HepG2 (cell line): Measurements from ENCODE around the gene TBC1D5.

Experiments used
- FOXP1 ChIP-seq, 2 experiments: fragments of 450-650 bp in 1 of 2; IDR thresholded peaks; 2 replicates each; pipeline ENCODE4 v1.6.1; 2017 to 2018; ENCODE audit warnings: antibody characterized with exemption in 1 of 2
- HIVEP1 ChIP-seq: sonication (generic); formaldehyde crosslinking; IDR thresholded peaks from 2 replicates; pipeline ENCODE4 v1.4.0; 2020; ENCODE audit warnings: mild to moderate bottlenecking, missing genetic modification reagents
- RCOR2 ChIP-seq: IDR thresholded peaks from 2 replicates; pipeline ENCODE4 v1.6.1; 2016; ENCODE audit warnings: missing biosample characterization, missing genetic modification reagents
- SMAD3 ChIP-seq: sonication (generic); formaldehyde crosslinking; IDR thresholded peaks from 2 replicates; pipeline ENCODE4 v1.4.0; 2020; ENCODE audit warnings: missing genetic modification reagents
- TEAD2 ChIP-seq: sonication (generic); formaldehyde crosslinking; IDR thresholded peaks from 2 replicates; pipeline ENCODE4 v1.9.0; 2021; ENCODE audit warnings: missing genetic modification reagents
- WIZ ChIP-seq: sonication (generic); formaldehyde crosslinking; IDR thresholded peaks from 2 replicates; pipeline ENCODE4 v1.5.1; 2020; ENCODE audit warnings: mild to moderate bottlenecking, missing genetic modification reagents
- ZKSCAN8 ChIP-seq: IDR thresholded peaks from 2 replicates; pipeline ENCODE4 v1.6.1; 2016; ENCODE audit warnings: borderline replicate concordance, missing genetic modification reagents, missing compliant biosample characterization
- TF ChIP-seq, protein P1 (sequence below): sonication (generic); formaldehyde crosslinking; IDR thresholded peaks from 2 replicates; pipeline ENCODE4 v1.5.0; 2020; ENCODE audit warnings: mild to moderate bottlenecking, missing genetic modification reagents, moderate library complexity
- TF ChIP-seq, protein P2 (sequence below): sonication (generic); formaldehyde crosslinking; IDR thresholded peaks from 2 replicates; pipeline ENCODE4 v1.4.0; 2020; ENCODE audit warnings: missing genetic modification reagents
- TF ChIP-seq, protein P3 (sequence below): sonication (generic); formaldehyde crosslinking; IDR thresholded peaks from 2 replicates; pipeline ENCODE4 v1.4.0; 2020; ENCODE audit warnings: missing genetic modification reagents

DNA sequence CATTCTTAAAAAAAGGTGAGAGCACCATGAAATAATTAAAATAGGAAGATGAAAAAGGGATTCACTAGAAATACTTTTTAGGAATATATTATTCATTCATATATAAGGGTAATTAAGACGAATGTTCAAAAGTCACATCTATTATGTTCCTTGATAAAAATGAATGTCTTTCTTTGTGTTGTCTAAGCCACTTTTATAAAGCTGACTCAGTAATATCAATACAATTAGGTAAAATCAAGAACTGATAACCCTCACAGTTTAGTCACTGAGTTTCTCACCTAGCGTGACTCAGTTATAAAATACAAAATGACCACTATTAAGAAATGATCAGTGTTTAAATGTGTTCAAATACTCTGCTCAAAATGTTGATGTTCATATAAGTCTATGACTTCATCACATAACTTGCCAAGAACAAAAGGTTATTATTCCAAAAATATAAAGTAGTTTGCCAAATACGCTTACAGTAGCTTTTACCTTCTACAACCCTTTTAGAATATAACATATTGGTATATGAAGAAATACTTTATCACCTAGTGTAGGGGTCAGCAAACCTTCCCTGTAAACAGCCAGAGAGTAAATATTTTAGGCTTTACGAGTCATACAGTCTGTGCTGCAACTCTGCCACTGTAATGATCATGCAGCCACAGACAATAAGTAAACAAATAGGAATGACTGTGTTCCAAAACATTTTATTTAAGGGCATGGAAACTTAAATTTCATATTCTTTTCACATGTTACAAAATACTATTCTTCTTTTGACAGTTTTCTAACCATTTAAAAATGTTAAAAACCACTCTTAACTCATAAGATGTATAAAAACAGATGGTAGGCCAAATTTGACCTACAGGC is 369.8 kb downstream of the TBC1D5 start:
- no peak for TF ChIP-seq SMAD3
- TF ChIP-seq, protein P1, sequence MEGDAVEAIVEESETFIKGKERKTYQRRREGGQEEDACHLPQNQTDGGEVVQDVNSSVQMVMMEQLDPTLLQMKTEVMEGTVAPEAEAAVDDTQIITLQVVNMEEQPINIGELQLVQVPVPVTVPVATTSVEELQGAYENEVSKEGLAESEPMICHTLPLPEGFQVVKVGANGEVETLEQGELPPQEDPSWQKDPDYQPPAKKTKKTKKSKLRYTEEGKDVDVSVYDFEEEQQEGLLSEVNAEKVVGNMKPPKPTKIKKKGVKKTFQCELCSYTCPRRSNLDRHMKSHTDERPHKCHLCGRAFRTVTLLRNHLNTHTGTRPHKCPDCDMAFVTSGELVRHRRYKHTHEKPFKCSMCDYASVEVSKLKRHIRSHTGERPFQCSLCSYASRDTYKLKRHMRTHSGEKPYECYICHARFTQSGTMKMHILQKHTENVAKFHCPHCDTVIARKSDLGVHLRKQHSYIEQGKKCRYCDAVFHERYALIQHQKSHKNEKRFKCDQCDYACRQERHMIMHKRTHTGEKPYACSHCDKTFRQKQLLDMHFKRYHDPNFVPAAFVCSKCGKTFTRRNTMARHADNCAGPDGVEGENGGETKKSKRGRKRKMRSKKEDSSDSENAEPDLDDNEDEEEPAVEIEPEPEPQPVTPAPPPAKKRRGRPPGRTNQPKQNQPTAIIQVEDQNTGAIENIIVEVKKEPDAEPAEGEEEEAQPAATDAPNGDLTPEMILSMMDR (CRISPR knock-in tag) = no peak
- no peak for TF ChIP-seq WIZ (CRISPR knock-in tag)
- TF ChIP-seq, protein P2, sequence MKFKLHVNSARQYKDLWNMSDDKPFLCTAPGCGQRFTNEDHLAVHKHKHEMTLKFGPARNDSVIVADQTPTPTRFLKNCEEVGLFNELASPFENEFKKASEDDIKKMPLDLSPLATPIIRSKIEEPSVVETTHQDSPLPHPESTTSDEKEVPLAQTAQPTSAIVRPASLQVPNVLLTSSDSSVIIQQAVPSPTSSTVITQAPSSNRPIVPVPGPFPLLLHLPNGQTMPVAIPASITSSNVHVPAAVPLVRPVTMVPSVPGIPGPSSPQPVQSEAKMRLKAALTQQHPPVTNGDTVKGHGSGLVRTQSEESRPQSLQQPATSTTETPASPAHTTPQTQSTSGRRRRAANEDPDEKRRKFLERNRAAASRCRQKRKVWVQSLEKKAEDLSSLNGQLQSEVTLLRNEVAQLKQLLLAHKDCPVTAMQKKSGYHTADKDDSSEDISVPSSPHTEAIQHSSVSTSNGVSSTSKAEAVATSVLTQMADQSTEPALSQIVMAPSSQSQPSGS (CRISPR knock-in tag) = no peak
- no peak for TF ChIP-seq RCOR2 (CRISPR knock-in tag)
- no peak for TF ChIP-seq ZKSCAN8 (CRISPR knock-in tag)
- TF ChIP-seq TEAD2 = no peak
- TF ChIP-seq, protein P3, sequence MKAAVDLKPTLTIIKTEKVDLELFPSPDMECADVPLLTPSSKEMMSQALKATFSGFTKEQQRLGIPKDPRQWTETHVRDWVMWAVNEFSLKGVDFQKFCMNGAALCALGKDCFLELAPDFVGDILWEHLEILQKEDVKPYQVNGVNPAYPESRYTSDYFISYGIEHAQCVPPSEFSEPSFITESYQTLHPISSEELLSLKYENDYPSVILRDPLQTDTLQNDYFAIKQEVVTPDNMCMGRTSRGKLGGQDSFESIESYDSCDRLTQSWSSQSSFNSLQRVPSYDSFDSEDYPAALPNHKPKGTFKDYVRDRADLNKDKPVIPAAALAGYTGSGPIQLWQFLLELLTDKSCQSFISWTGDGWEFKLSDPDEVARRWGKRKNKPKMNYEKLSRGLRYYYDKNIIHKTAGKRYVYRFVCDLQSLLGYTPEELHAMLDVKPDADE = no peak
- 0 out of 2 replicates have a peak, but pooled peaks have one; percentile 7 for TF ChIP-seq FOXP1 (IDR thresholded peaks at IDR 0.05)
- TF ChIP-seq FOXP1 (CRISPR knock-in tag; IDR thresholded peaks at IDR 0.05) = peak; percentile 48
- TF ChIP-seq HIVEP1 (CRISPR knock-in tag) = no peak
